Sigmoid colon (tissue), 4 donors: Measurements from ENCODE around the gene RHOT1.

Experiments used
- EP300 ChIP-seq, 4 donors: sonication (generic); formaldehyde crosslinking; IDR thresholded peaks; one replicate each; pipeline ENCODE4 v1.6.1; 2017; ENCODE audit warnings: antibody characterized with exemption in 4 of 4
- TF ChIP-seq, protein P1 (sequence below), 4 experiments: fragments of 450-650 bp in 3 of 4; fragments of 200-600 bp in 1 of 4; IDR thresholded peaks; one replicate each; pipeline ENCODE4 v1.5.1; 2016 to 2019; ENCODE audit warnings: antibody characterized with exemption in 4 of 4, mild to moderate bottlenecking in 3 of 4, moderate library complexity in 2 of 4

GRCh38 chr17:32223703-32224102, 81.4 kb downstream of the RHOT1 start:
- TF ChIP-seq, protein P1, sequence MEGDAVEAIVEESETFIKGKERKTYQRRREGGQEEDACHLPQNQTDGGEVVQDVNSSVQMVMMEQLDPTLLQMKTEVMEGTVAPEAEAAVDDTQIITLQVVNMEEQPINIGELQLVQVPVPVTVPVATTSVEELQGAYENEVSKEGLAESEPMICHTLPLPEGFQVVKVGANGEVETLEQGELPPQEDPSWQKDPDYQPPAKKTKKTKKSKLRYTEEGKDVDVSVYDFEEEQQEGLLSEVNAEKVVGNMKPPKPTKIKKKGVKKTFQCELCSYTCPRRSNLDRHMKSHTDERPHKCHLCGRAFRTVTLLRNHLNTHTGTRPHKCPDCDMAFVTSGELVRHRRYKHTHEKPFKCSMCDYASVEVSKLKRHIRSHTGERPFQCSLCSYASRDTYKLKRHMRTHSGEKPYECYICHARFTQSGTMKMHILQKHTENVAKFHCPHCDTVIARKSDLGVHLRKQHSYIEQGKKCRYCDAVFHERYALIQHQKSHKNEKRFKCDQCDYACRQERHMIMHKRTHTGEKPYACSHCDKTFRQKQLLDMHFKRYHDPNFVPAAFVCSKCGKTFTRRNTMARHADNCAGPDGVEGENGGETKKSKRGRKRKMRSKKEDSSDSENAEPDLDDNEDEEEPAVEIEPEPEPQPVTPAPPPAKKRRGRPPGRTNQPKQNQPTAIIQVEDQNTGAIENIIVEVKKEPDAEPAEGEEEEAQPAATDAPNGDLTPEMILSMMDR (IDR thresholded peaks at IDR 0.05): no peak
- no peak for TF ChIP-seq EP300 (IDR thresholded peaks at IDR 0.05)
